Subcutaneous abdominal adipose tissue (tissue), 5 donors: ENCODE results near the gene VDR.
A peak's percentile ranks its signal among the peaks of the same experiment; 100 is the strongest.

Source experiments
- H3K27ac ChIP-seq: one replicate; pipeline ENCODE4 v1.7.0; 2013; ENCODE audit warnings: low read depth, mild to moderate bottlenecking, inconsistent platforms, low read length, moderate library complexity
- H3K27me3 ChIP-seq, 5 donors: one replicate each; pipeline ENCODE4 v1.7.0; 2013; ENCODE audit warnings: low read length in 5 of 5, inconsistent platforms in 1 of 5; ENCODE audit not compliant: control insufficient read depth in 5 of 5, insufficient read depth in 4 of 5
- H3K36me3 ChIP-seq, 5 donors: one replicate each; pipeline ENCODE4 v1.7.0; 2013; ENCODE audit warnings: low read length in 5 of 5; ENCODE audit not compliant: control insufficient read depth in 5 of 5, insufficient read depth in 5 of 5
- H3K4me1 ChIP-seq, 5 donors: one replicate each; pipeline ENCODE4 v1.7.0; 2013; ENCODE audit warnings: low read length in 5 of 5, mild to moderate bottlenecking in 3 of 5, moderate library complexity in 1 of 5; ENCODE audit not compliant: control insufficient read depth in 5 of 5, insufficient read depth in 5 of 5
- H3K4me3 ChIP-seq, 5 donors: one replicate each; pipeline ENCODE4 v1.7.0; 2013; ENCODE audit warnings: low read length in 5 of 5, low read depth in 1 of 5
- H3K9ac ChIP-seq, 5 donors: one replicate each; pipeline ENCODE4 v1.7.0; 2013; ENCODE audit warnings: low read length in 5 of 5, mild to moderate bottlenecking in 4 of 5, moderate library complexity in 3 of 5
- H3K9me3 ChIP-seq, 5 donors: one replicate each; pipeline ENCODE4 v1.7.0; 2013; ENCODE audit warnings: low read length in 5 of 5; ENCODE audit not compliant: control insufficient read depth in 5 of 5
- donor health status: healthy.
- donor health status: healthy.
- donor health status: healthy.
- donor health status: healthy.
- donor health status: healthy.

VDR gene

GRCh38 chr12:47908738-47909137, 3.9 kb upstream of the VDR start:
- H3K27me3 ChIP-seq = peaks cover 0 to 4% (median 2%) of the 10 kb centered on the region in 5 donors
- H3K4me3 ChIP-seq = no peak overlapping the region
- peaks cover 0 to 29% (median 26%) of the 10 kb centered on the region in 5 donors for H3K4me1 ChIP-seq
- H3K36me3 ChIP-seq = no peaks in the 10 kb centered on the region
- H3K9ac ChIP-seq = no peak overlapping the region
- H3K27ac ChIP-seq = no peak overlapping the region
- no peaks in the 10 kb centered on the region for H3K9me3 ChIP-seq

GRCh38 chr12:47907851-47908454, 3.2 kb upstream of the VDR start:
- Histone ChIP-seq H3K4me3 (no peak overlapping the region), H3K27me3 (peaks cover 0 to 11% (median 8%) of the 10 kb centered on the region in 5 donors), H3K9me3 (no peaks in the 10 kb centered on the region), H3K27ac (no peak overlapping the region), H3K4me1 (peaks cover 0 to 34% (median 33%) of the 10 kb centered on the region in 5 donors), H3K9ac (no peak overlapping the region), H3K36me3 (no peaks in the 10 kb centered on the region)

- H3K36me3 ChIP-seq = no peaks in the 10 kb centered on the region
- no peaks in the 10 kb centered on the region for H3K9me3 ChIP-seq
- H3K4me1 ChIP-seq = peaks cover 2 to 42% (median 30%) of the 10 kb centered on the region in 5 donors
- H3K9ac ChIP-seq = peak overlapping the region in 3 of 5 donors; percentile 22 to 60 (median 57)
- peaks cover 0 to 40% (median 26%) of the 10 kb centered on the region in 5 donors for H3K27me3 ChIP-seq
- no peak overlapping the region for H3K27ac ChIP-seq
- H3K4me3 ChIP-seq = peak overlapping the region; percentile 60 to 85 (median 71)
These were observed 674 bp downstream of the VDR start for GRCh38 chr12:47903927-47904712.

GRCh38 chr12:47903151-47903611, 1.6 kb downstream of the VDR start:
- Histone ChIP-seq H3K27me3 (peaks cover 0 to 40% (median 26%) of the 10 kb centered on the region in 5 donors), H3K4me3 (peak overlapping the region in 2 of 5 donors; percentile 5 to 73), H3K9ac (no peak overlapping the region), H3K9me3 (no peaks in the 10 kb centered on the region), H3K27ac (no peak overlapping the region), H3K4me1 (peaks cover 2 to 42% (median 30%) of the 10 kb centered on the region in 5 donors), H3K36me3 (no peaks in the 10 kb centered on the region)

GRCh38 chr12:47902131-47902639, 2.6 kb downstream of the VDR start:
- no peak overlapping the region for H3K27ac ChIP-seq
- H3K9ac ChIP-seq = no peak overlapping the region
- H3K4me1 ChIP-seq = peaks cover 2 to 42% (median 30%) of the 10 kb centered on the region in 5 donors
- H3K36me3 ChIP-seq = no peaks in the 10 kb centered on the region
- H3K4me3 ChIP-seq = no peak overlapping the region
- H3K27me3 ChIP-seq = peaks cover 0 to 40% (median 26%) of the 10 kb centered on the region in 5 donors
- no peaks in the 10 kb centered on the region for H3K9me3 ChIP-seq

GRCh38 chr12:47901718-47902093, 3.1 kb downstream of the VDR start:
- H3K27me3 ChIP-seq = peaks cover 0 to 40% (median 26%) of the 10 kb centered on the region in 5 donors
- no peaks in the 10 kb centered on the region for H3K36me3 ChIP-seq
- H3K9ac ChIP-seq = no peak overlapping the region
- no peak overlapping the region for H3K27ac ChIP-seq
- peaks cover 2 to 44% (median 30%) of the 10 kb centered on the region in 5 donors for H3K4me1 ChIP-seq
- no peaks in the 10 kb centered on the region for H3K9me3 ChIP-seq
- H3K4me3 ChIP-seq = no peak overlapping the region

- no peak overlapping the region for H3K9ac ChIP-seq
- H3K9me3 ChIP-seq = no peaks in the 10 kb centered on the region
- peaks cover 0 to 40% (median 26%) of the 10 kb centered on the region in 5 donors for H3K27me3 ChIP-seq
- no peaks in the 10 kb centered on the region for H3K36me3 ChIP-seq
- H3K27ac ChIP-seq = no peak overlapping the region
- H3K4me1 ChIP-seq = peaks cover 2 to 46% (median 30%) of the 10 kb centered on the region in 5 donors
- no peak overlapping the region for H3K4me3 ChIP-seq
These were observed 3.6 kb downstream of the VDR start for GRCh38 chr12:47901063-47901717.

GRCh38 chr12:47900131-47901062, 4.4 kb downstream of the VDR start:
- Histone ChIP-seq H3K4me1 (peaks cover 2 to 43% (median 27%) of the 10 kb centered on the region in 5 donors), H3K27ac (no peak overlapping the region)

GRCh38 chr12:47899466-47899865, 5.3 kb downstream of the VDR start:
- H3K9ac ChIP-seq = no peak overlapping the region
- H3K4me3 ChIP-seq = no peak overlapping the region
- H3K27ac ChIP-seq = no peak overlapping the region
- peaks cover 0 to 40% (median 26%) of the 10 kb centered on the region in 5 donors for H3K27me3 ChIP-seq
- H3K4me1 ChIP-seq = peaks cover 2 to 35% (median 20%) of the 10 kb centered on the region in 5 donors
- H3K9me3 ChIP-seq = no peaks in the 10 kb centered on the region
- no peaks in the 10 kb centered on the region for H3K36me3 ChIP-seq

More at GRCh38 chr12:47900131-47901062, 4.4 kb downstream of the VDR start:
- no peak overlapping the region for H3K4me3 ChIP-seq
- H3K27me3 ChIP-seq = peaks cover 0 to 40% (median 26%) of the 10 kb centered on the region in 5 donors
- H3K36me3 ChIP-seq = no peaks in the 10 kb centered on the region
- no peaks in the 10 kb centered on the region for H3K9me3 ChIP-seq
- H3K9ac ChIP-seq = no peak overlapping the region
